GM21381 (cell line): ENCODE results near the gene ZFAND2A.
"Not testable (repeated sequence)": the region's sequence is repeated elsewhere in the genome, so short reads cannot be mapped to it uniquely, and the experiment has no call there.

ENCODE experiments used
- ATAC-seq: cut with Tn5 transposase; IDR thresholded peaks from one replicate; pipeline ENCODE4 v1.9.1; 2021; ENCODE audit warnings: mild to moderate bottlenecking, moderate library complexity; ENCODE audit not compliant: unreplicated experiment

ZFAND2A gene

DNA sequence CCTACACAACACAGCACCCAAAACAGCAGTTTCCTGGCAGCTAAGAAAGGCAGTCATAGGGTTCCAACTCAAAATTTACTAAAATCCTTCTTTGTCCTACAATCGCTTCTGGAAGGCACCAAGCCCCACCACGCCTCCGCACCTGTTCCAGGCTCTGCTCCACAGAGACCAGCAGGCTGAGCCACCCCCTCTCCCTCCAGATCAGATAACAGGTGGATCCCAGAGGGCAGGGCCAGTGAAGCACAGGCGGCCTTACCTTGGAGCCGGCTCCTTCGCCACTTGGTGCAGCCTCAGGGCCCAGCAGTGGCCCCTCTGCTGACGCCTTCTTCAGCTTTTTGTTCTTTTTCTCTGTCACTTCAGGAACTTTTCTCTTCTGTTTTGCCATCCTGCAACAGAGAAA, 33.0 kb downstream of the ZFAND2A start:
- no peak for ATAC-seq

DNA sequence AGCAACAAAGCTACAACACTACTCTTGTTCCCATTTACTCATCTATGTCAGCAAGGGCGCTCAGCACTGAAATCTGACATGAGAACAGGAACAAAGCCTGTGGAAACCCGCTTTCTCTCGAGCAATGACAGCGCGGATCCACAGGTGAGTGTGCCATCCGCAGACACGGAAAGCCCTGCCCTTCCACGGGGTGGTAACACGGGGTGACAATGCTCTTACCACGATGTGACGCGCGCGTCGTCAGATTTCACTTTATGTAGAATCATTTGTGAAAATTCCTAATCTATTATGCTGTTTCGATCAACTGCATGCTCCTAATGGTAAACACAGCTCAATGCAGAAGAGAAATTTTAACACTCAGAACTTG, 34.4 kb downstream of the ZFAND2A start:
- ATAC-seq, result no peak

DNA sequence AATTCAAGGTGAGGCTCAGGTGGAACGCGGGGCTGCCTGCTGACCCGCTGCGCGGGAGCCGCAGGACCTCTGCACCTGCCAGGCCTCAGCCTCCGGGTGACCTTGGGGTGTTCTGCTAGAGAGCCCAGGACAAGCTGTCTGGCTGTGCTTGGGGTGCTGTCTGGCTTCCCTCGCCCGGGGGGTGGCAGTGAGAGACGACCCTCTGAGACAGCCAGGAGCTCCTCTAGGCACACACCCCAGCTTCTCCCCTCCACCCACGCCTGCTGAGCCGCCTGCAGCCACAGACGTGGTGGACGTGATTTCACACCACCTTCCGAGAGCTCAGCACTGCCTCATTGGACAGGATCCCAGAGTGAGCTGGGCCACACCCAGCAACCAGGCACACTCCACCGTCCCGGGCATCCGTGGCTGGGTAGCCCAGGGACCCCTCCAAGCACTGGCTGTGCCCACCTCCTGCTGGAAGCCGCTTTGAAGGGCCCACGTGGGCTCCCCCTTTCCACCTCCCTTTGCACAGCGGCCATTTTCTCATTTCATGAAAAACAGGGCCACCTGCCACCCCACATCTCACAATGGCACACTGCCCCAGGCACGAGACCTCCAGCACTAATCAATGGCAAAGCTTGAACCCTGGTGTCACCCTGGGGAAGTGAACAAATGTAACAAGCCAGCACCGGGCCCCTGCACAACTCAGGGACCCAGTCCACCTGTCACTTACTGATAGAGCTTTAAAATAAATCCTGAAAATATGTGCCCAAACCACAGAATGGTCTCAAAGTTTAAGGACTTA, 35.0 kb downstream of the ZFAND2A start:
- ATAC-seq, result no peak

DNA sequence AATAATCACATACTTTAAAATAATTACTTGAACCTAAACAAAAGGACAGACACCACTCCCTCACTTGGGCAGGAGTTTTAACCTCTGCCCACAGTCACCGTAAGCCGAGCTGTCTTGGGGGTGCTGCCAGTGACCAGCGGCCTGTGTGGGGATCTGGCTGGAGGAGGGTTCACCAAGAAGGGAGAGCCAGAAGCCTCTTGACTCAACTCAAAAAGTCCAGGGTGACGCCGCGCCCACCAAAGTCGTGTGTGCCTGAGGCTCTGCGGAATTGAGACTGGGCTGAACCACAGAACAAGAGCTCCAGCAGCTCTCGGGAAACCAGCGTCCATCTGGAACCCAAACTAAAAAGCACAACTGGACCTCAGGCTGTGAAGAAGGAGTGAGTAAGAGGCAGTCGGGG, 35.8 kb downstream of the ZFAND2A start:
- no peak for ATAC-seq

DNA sequence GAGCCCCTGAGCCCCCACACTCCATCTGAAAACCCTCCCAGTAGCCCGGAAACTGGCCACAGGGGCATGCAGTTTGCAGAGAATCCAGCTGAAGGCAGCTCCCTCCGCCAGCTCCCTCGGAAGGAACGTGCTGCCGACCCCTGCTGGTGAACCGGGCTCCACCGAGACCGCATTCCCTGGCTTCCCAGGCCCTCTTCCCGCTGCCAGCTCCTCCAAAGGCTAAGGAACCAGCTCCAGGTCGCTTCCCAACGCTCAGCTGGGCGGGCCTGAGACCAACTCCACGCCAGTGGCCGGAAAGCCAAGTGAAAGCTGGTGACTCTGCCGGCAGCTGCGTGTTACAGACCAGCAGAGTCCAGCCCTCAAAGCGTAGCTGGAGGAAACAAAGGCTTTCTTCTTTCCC, 36.3 kb downstream of the ZFAND2A start:
- ATAC-seq, result no peak

DNA sequence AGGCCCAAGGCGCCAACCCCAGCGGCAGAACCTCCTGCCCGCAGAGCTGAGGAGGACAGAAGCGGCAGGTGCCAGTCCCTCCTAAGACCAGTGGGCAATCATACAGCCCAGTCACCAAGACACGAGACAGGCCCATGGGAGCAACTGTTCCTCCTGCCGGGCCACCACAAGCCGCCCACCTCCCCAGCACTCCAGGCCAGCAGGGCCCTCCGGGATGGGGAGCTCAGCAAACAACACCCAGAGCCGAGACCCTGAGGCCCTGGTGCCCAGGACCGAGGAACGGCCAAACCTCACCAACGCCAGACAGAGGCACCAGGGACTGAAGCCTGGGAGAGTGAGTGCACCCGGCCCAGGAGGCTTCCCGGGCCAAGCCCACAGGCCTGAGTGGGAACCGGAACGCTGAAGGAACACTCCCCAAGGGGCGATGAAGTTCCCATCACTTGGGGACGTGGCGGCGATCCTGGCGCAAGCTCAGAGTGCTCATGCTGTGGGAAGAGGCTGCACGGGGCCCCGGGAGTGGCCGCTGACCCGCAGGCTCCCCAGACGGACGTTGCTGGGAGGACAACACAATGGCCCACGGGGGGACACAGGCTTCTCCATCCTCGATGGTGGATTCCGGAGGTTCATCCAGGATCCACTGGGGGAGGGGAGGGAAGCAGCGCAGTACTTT, 37.0 kb downstream of the ZFAND2A start:
- ATAC-seq, result no peak

DNA sequence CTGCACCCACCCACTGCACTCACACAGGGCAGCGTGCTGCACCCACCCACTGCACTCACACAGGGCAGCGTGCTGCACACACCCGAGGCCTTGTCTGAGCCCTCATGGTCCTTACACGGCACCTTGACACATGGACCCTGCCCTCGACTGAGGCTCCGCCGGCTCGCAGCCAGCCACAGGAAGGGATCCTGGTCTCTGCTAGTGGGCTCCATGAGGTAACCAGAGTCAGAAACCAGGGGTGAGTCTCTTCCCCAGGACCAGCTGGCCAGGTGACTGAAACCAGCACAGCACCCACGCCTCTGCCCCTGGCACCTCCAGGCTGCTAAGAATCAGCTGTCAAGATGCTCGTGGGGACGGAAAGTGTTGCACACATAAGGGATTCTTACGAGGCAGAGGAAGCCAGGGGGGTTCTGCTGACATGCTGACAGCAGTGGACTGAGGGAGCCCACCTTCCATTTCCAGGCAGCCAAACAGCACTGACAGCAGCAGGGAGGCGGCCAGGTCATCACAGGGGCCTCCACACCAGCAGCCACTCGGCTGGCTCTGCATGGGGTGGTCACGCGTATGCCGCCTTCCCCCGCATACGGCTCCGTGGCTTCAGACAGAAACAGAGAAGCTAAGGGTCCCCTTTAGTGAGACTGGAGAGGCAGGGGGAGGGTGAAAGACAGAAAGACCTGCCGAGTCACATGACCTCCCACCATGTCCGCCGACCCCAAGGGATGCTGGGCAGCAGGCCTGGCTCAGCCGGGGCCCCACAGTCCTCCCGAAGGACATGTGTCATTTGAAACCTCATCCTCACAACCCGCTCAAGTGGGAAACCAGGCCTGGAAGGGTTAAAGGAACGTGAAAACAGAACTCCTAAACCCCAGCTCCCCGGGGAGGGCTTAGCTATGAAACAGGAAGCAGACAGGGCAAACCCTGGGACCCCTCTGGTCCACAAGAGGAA, 37.8 kb downstream of the ZFAND2A start:
- no peak for ATAC-seq

DNA sequence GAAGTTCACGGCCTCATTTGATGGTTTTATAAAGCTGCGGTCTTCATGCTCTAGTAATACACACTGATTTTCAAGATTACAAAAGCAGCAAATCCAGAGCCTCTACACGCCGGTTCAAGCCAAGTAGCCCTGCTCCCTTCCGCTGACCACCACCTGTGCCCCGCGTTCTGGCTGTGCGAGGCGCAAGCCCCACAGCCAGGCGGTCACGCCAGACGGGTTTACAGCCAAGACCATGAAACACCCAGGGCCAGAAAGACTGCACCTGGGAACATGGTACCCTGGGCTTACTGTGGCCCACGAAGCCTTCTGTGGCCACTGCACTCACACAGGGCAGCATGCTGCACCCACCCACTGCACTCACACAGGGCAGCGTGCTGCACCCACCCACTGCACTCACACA, 38.5 kb downstream of the ZFAND2A start:
- no peak for ATAC-seq

DNA sequence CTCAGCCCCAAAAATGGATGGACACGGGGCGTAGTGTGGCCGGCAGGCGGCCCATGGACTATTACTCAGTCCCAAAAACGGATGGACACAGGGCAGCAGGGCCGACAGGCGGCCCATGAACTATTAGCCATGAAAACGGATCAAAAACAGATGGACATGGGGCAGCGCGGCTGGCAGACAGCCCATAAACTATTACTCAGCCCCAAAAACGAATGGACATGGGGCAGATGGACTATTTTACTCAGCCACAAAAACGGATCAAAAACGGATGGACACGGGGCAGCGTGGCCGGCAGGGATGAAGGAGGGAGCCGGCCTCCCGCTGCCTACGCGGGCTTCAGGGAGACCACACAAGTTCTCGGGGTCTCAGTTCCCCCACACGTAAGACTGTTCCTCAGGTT, 39.2 kb downstream of the ZFAND2A start:
- ATAC-seq, result no peak

DNA sequence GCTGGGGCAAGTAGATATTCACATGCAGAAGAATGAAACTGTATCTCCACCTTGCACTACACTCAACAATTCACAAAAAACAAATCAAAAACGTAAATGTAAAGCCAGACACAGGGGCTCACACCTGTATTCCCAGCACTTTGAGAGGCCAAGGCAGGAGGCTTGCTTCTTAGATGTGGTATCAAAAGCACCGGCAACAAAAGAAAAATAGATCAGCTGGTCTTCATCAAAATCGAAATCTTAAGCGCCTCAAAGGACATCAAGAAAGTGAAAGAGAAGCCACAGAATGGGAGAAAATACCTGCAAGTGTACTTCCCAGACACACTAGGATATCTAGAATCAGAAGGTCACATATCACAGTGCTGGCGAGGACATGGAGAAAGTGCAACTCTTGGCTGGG, 40.8 kb downstream of the ZFAND2A start:
- no peak for ATAC-seq

DNA sequence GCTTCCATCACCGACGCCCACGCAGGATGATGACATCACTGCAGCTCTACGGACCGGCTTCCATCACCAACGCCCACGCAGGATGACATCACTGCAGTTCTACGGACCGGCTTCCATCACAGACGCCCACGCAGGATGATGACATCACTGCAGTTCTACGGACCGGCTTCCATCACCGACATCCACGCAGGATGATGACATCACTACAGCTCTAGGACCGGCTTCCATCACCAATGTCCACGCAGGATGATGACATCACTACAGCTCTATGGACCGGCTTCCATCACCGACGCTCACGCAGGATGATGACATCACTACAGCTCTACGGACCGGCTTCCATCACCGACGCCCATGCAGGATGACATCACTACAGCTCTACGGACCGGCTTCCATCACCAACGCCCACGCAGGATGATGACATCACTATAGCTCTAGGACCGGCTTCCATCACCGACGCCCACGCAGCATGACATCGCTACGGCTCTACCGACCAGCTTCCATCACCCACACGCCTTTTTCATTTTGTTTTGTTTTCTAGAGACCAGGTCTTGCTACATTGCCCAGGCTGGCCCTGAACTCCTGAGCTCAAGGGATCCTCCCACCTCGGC, 42.6 kb downstream of the ZFAND2A start:
- no peak for ATAC-seq

DNA sequence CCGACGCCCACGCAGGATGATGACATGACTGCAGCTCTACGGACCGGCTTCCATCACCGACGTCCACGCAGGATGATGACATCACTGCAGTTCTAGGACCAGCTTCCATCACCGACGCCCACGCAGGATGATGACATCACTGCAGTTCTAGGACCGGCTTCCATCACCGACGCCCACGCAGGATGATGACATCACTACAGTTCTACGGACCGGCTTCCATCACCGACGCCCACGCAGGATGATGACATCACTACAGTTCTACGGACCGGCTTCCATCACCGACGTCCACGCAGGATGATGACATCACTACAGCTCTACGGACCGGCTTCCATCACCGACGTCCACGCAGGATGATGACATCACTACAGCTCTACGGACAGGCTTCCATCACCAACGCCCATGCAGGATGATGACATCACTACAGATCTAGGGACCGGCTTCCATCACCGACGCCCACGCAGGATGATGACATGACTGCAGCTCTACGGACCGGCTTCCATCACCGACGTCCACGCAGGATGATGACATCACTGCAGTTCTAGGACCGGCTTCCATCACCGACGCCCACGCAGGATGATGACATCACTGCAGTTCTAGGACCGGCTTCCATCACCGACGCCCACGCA, 43.5 kb downstream of the ZFAND2A start:
- not testable (repeated sequence) for ATAC-seq

DNA sequence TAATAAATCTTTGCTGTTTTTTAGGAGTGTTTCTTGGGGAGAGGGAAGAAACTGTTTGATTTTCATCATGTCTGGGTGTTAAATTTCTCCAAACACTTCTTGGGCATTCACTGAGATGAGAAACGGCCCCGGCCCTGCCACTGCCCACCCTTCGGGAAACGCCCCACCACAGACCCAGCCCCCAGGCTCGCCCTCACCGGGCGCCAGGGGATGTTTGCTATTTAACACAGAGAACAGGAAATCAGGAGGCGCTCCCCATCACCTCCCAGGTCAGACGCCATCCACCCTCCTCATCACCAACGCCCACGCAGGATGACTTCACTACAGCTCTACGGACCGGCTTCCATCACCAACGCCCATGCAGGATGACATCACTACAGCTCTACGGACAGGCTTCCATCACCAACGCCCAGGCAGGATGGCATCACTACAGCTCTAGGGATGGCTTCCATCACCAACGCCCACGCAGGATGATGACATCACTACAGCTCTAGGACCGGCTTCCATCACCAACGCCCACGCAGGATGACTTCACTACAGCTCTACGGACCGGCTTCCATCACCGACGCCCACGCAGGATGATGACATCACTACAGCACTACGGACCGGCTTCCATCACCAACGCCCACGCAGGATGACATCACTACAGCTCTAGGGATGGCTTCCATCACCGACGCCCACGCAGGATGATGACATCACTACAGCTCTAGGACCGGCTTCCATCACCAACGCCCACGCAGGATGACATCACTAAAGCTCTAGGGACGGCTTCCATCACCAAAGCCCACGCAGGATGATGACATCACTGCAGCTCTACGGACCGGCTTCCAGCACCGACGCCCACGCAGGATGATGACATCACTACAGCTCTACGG, 44.6 kb downstream of the ZFAND2A start:
- not testable (repeated sequence) for ATAC-seq

DNA sequence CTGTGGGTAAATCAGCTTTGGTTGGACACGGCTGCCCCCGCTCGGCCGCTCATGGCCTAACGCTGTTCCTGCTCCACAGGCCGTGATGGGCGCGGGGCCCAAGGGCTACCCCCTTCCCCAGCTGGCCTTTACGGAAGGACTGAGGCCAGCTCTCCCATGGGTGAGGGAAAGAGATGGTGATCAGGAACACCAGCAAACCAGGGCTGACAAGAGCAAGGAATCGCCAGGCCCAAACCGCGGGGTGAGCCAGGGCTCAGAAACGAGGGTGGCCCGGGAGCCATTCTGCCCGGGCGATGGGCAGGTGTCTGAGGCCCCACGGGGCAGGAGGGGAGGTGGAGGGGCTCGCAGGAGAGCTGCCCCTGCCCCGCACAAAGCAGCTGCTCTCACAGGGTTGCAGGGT, 45.5 kb downstream of the ZFAND2A start:
- ATAC-seq, result no peak

DNA sequence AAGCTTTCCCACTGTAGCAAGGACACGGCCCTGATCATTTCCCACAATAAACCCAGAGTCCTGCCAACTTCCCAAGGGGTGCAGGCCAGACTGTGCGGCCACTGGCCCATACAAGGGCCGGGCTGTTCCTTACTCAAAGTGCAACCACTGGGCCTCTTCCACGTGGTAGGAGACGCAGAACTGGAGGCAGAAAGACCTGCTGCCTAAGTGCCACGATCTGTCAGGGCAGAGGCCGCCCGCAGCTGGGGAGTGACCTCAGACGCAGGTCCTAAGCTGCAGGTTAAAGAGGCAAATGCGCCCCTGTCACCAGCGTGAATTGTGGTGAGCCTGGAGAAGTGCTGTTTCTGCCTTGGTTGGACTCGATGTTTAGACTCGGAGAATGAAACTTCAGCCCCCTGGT, 45.9 kb downstream of the ZFAND2A start:
- ATAC-seq, result no peak

DNA sequence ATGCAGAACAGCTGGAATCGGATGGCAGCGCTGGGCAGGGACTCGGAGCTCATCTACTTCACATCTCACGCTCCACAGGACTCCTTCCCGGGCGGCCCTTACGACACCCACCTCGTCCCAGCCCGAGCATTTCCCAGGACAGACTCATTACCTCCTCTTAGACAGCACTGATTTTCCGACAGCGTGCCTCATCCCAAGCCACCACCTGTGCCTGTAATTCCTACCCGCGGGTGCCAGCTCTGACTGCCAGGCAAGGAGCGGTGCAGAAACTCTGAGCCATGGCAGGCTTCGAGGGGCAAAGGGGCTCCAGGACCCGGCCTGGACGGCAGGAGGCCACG, 46.5 kb downstream of the ZFAND2A start:
- ATAC-seq, result no peak

DNA sequence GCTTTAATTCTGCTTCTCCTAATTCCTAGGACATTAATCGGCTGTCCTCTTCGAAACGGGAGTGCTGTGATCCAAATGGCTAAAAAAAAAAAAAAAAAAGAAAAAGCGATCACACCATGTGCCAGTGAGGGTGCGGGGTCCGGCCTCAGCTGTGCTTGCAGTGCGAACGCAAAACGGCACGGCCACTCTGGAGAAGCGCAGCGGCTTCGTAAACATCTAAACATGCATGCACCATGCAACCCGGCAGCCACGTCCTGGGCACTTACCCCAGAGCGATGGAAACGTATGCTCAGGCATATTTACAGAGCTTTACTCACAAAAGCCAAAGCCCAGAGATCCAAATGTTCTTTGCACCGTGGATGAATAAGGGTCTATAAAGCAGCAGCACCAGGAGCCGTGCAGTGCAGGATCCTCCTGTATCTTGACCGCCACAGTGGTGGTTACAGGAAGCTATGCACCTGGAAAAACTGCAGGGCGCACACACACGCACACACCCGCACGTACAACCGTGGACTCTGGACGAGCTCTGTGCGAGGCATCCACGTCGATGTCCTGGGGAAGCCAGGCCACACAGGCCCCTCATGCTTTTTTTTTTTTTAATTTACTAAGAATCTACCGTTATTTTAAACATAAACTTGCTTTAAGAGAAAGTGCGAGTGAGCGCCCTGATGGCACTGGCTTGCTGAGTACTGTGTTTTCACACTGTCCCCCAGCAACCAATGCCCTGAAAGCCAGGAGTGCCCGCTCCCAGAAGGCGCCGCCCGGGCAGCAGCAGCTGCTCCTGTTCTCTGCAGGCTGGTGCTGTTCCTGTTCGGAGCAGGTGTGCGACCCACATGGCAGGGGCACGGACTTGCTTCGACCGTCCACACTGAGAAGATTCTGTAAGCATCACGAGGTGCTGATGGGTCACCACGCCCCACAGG, 47.1 kb downstream of the ZFAND2A start:
- ATAC-seq, result no peak

DNA sequence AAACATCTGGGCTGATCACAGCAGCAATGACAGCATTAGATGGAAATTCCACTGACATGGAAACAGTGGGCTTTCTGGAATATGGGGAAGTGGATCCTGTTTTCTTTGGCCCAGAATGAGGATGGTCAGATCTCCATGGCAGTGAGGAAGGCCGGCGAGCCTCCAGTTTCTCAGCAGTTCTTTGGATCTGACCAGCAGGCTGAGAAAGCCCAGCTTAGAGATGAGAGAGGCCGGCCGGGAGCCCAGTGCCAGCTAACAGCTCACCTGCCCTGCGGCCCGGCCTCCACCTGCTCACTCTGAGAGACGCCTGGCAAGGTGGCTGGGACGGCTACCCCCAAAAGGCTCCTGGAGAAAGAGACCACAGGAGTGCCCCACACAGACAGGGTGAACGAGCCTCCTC, 47.9 kb downstream of the ZFAND2A start:
- no peak for ATAC-seq

DNA sequence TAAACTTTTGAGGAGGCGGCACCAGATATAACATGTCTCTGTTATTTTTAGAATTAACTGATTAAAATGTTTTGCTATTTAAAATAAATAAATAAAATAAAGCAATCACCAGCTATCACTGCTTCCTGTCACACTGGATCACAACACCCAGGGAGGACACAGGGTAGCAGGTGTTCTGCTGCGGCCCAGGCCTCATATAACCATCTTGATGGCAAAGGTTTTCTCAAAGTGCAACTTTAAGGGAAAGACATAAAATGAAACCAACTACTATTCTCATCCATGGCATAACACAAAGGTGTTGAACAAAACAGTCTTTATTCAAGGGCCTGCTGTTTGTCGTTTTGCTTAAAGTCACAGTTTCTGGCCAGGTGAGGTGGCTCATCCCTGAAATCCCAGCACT, 48.8 kb downstream of the ZFAND2A start:
- ATAC-seq, result no peak
